Vagina (tissue), 2 donors: ENCODE data around the gene POC1A. TPM values are rescaled to one million over a fixed set of nuclear protein-coding genes. Genes with fewer than 3 reads are reported as not detected.
A peak's percentile ranks its signal among the peaks of the same experiment; 100 is the strongest.

Experiments
- DNase-seq, 2 donors: peaks; one replicate each; pipeline ENCODE4 v3.0.0-alpha.2; 2017; ENCODE audit errors: extremely low spot score in 2 of 2
- H3K27ac ChIP-seq: fragments of 200-600 bp; sonication (generic); one replicate; pipeline ENCODE4 v1.5.1; 2019
- H3K27me3 ChIP-seq: fragments of 200-600 bp; sonication (generic); one replicate; pipeline ENCODE4 v1.5.1; 2019
- H3K36me3 ChIP-seq, 2 donors: fragments of 200-600 bp; sonication (generic); one replicate each; pipeline ENCODE4 v1.5.1; 2017 to 2019
- H3K4me1 ChIP-seq: fragments of 200-600 bp; sonication (generic); one replicate; pipeline ENCODE4 v1.5.1; 2019
- H3K4me3 ChIP-seq, 2 donors: fragments of 200-600 bp; sonication (generic); 1 replicate in 1 of 2; 2 replicates in 1 of 2; pipeline ENCODE4 v1.5.1; 2016 to 2019
- H3K9me3 ChIP-seq: fragments of 200-600 bp; sonication (generic); one replicate; pipeline ENCODE4 v1.5.1; 2019
- POLR2A ChIP-seq, 2 donors: fragments of 450-650 bp; IDR thresholded peaks; one replicate each; pipeline ENCODE4 v1.6.1; 2017; ENCODE audit warnings: antibody characterized with exemption in 2 of 2, mild to moderate bottlenecking in 2 of 2, moderate library complexity in 2 of 2
- POLR2AphosphoS5 ChIP-seq, 2 donors: sonication (generic); formaldehyde crosslinking; IDR thresholded peaks; one replicate each; pipeline ENCODE4 v1.9.0; 2017; ENCODE audit warnings: antibody characterized with exemption in 2 of 2, mild to moderate bottlenecking in 2 of 2, low read depth in 1 of 2; ENCODE audit not compliant: insufficient read depth in 1 of 2
- intact Hi-C: fragments of 100-400 bp; cut with DNase I; formaldehyde crosslinking; loops from one replicate; pipeline ENCODE4 v1.15.1; 2023
- total RNA-seq: library from RNA; depleted of rRNA; stranded (reverse); fragments of >200 nt; gene quantifications from one replicate; pipeline ENCODE4 v1.2.3, GENCODE V29; 2016
- TF ChIP-seq, protein P1 (sequence below), 3 experiments: fragments of 450-650 bp in 2 of 3; fragments of 200-600 bp in 1 of 3; sonication (generic) in 1 of 3; IDR thresholded peaks; one replicate each; pipeline ENCODE4 v1.5.1; 2017 to 2019; ENCODE audit warnings: antibody characterized with exemption in 3 of 3, mild to moderate bottlenecking in 2 of 3, moderate library complexity in 2 of 3

POC1A gene
- total RNA-seq, 1 donor from 2014 or later = 0.74 TPM

DNA sequence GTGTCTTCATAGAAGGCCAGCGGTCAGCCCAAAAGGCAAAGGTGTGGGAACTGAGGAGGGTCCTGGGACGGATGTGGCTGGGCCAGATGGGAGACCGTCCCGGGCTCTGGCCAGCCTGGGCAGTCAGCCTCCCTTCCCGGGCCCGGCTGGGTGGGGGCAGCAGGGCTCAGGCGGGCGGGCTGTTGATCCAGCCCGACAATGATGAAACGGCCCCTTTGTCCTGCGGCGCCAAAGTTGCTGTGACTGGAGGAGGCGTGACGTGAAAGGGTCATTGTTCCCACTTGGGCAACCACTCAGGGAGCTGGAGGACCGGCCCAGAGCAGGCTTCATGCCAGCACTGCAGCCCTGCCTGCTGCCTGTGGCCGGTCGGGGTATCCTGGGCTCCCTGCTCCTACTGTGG lies 114.4 kb downstream of the POC1A start:
- Histone ChIP-seq H3K36me3 (no peaks in the 10 kb centered on the region), H3K27ac (peak overlapping the region; percentile 21), H3K4me1 (peaks cover 50% of the 10 kb centered on the region), H3K27me3 (no peaks in the 10 kb centered on the region), H3K9me3 (no peaks in the 10 kb centered on the region), H3K4me3 (no peak overlapping the region)
- no peak for DNase-seq
- intact Hi-C loops = no loop called here
- peak in 1 of 2 donors; percentile 14 for TF ChIP-seq POLR2AphosphoS5 (IDR thresholded peaks at IDR 0.05; ENCODE audit: insufficient read depth in 1 of 2, low read depth in 1 of 2)
- no peak for TF ChIP-seq POLR2A (IDR thresholded peaks at IDR 0.05)
- TF ChIP-seq, protein P1, sequence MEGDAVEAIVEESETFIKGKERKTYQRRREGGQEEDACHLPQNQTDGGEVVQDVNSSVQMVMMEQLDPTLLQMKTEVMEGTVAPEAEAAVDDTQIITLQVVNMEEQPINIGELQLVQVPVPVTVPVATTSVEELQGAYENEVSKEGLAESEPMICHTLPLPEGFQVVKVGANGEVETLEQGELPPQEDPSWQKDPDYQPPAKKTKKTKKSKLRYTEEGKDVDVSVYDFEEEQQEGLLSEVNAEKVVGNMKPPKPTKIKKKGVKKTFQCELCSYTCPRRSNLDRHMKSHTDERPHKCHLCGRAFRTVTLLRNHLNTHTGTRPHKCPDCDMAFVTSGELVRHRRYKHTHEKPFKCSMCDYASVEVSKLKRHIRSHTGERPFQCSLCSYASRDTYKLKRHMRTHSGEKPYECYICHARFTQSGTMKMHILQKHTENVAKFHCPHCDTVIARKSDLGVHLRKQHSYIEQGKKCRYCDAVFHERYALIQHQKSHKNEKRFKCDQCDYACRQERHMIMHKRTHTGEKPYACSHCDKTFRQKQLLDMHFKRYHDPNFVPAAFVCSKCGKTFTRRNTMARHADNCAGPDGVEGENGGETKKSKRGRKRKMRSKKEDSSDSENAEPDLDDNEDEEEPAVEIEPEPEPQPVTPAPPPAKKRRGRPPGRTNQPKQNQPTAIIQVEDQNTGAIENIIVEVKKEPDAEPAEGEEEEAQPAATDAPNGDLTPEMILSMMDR (IDR thresholded peaks at IDR 0.05) = no peak

DNA sequence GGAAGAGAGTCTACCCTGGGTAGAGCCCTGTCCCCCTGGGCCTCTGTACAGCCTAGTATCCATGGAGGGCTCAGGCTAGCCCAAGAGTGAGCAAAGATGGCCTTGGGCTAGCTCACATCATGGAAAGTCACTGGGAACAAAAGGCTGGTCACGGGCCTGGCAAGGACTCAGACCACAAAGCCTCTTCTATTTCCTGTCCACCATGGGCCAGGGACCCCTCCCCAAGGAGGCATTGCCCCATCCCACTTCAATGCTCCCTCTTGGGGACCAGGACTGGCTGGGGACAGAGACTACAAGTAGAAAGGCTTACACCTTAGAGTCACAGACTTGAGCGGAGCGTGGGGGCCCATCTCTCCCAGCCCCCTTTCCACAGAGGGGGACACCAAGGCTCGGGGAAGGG lies 114.8 kb downstream of the POC1A start:
- no peaks in the 10 kb centered on the region for H3K27me3 ChIP-seq
- no peak for DNase-seq
- TF ChIP-seq POLR2AphosphoS5 (IDR thresholded peaks at IDR 0.05; ENCODE audit: insufficient read depth in 1 of 2, low read depth in 1 of 2) = no peak
- TF ChIP-seq, protein P1 (IDR thresholded peaks at IDR 0.05) = no peak
- no peak for TF ChIP-seq POLR2A (IDR thresholded peaks at IDR 0.05)
- H3K4me1 ChIP-seq = peaks cover 46% of the 10 kb centered on the region
- intact Hi-C loops = no loop called here
- H3K36me3 ChIP-seq = no peaks in the 10 kb centered on the region
- no peaks in the 10 kb centered on the region for H3K9me3 ChIP-seq
- H3K27ac ChIP-seq = peak overlapping the region; percentile 21
- no peak overlapping the region for H3K4me3 ChIP-seq

DNA sequence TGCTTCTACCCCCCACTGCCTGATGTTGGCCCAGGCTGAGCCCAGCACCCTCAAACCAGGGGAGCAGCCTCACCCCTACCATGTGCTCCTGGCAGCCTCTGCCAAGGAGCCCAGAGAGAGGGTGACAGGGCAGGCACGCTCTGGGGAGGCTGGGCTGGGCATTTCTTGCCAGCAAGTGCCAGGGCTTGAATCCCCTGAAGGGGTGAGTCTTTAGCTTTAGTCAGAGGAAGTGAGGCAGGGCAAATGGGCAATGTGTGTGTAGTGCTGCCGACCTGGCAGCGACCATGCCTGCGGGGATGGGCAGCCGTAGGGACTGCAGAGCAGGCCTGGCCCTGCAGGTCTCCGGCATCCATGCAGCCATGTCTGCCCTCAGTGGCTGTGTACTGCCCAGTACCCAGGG lies 116.0 kb downstream of the POC1A start:
- Histone ChIP-seq H3K27ac (no peak overlapping the region), H3K4me3 (no peak overlapping the region), H3K4me1 (peaks cover 35% of the 10 kb centered on the region), H3K27me3 (no peaks in the 10 kb centered on the region), H3K36me3 (no peaks in the 10 kb centered on the region), H3K9me3 (no peaks in the 10 kb centered on the region)
- no peak for DNase-seq
- intact Hi-C loops = no loop called here
- TF ChIP-seq POLR2AphosphoS5 (IDR thresholded peaks at IDR 0.05; ENCODE audit: insufficient read depth in 1 of 2, low read depth in 1 of 2) (no peak), POLR2A (IDR thresholded peaks at IDR 0.05) (no peak)
- TF ChIP-seq, protein P1 (IDR thresholded peaks at IDR 0.05) = no peak

DNA sequence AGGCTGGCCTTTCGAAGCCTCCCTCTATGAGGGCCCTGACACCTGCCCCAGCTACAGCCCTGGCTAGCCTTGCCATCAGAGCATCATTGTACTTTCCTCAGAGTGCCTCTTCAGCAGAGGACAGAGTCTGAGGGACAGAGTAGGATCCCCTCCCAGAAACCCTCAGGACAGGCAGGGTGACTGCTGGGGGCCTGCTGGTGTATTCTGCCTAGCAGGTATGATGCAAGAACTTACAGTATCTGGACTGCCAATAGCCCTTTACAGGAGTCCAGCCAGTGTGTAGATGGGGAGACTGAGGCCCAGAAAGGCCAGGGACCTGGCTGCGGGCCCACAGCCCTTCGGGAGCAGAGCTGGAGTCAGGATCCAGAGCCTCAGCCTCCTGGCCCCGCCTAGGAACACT lies 116.9 kb downstream of the POC1A start:
- no peak for TF ChIP-seq POLR2A (IDR thresholded peaks at IDR 0.05)
- no peak for TF ChIP-seq POLR2AphosphoS5 (IDR thresholded peaks at IDR 0.05; ENCODE audit: insufficient read depth in 1 of 2, low read depth in 1 of 2)
- no peak for DNase-seq
- intact Hi-C loops = no loop called here
- Histone ChIP-seq H3K4me3 (no peak overlapping the region), H3K36me3 (no peaks in the 10 kb centered on the region), H3K4me1 (peaks cover 39% of the 10 kb centered on the region), H3K27ac (no peak overlapping the region), H3K9me3 (no peaks in the 10 kb centered on the region), H3K27me3 (no peaks in the 10 kb centered on the region)

DNA sequence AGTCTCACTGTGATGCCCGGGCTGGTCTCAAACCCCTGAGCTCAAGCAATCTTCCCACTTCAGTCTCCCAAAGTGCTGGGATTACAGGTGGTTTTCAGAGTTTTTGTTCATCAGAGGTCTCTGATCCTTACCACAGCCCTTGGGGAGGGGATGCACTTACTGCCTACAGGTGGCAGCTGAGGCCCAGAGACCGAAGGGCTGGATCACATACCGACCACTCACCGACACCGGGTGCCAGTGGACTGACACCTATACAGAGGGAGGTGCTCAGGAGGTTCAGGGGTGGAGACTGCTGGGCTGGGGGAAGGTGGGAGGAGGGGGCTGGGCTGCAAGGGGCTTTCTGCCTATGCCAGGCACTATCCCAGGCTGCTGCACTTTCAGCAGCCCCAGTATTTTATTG lies 117.4 kb downstream of the POC1A start:
- intact Hi-C loops = no loop called here
- DNase-seq = no peak
- Histone ChIP-seq H3K4me1 (peaks cover 39% of the 10 kb centered on the region), H3K27me3 (no peaks in the 10 kb centered on the region), H3K36me3 (no peaks in the 10 kb centered on the region), H3K27ac (no peak overlapping the region), H3K9me3 (no peaks in the 10 kb centered on the region), H3K4me3 (no peak overlapping the region)
- TF ChIP-seq POLR2AphosphoS5 (IDR thresholded peaks at IDR 0.05; ENCODE audit: insufficient read depth in 1 of 2, low read depth in 1 of 2) (no peak), POLR2A (IDR thresholded peaks at IDR 0.05) (no peak)
- TF ChIP-seq, protein P1 (IDR thresholded peaks at IDR 0.05) = no peak
